KMS-11 (cell line): ENCODE data around the gene KCNH8.

Experiments
- H2AFZ ChIP-seq: fragments of 200-600 bp; sonication (generic); 2 replicates; pipeline ENCODE4 v1.6.1; 2016; ENCODE audit warnings: antibody characterized with exemption, mixed run types, low read depth
- H3K27ac ChIP-seq: fragments of 200-600 bp; sonication (generic); 2 replicates; pipeline ENCODE4 v1.6.1; 2016; ENCODE audit warnings: mild to moderate bottlenecking, mixed run types
- H3K27me3 ChIP-seq: fragments of 200-600 bp; sonication (generic); 2 replicates; pipeline ENCODE4 v1.6.1; 2017; ENCODE audit warnings: mild to moderate bottlenecking, low read depth, mixed run types, moderate library complexity; ENCODE audit not compliant: insufficient read depth
- H3K36me3 ChIP-seq: fragments of 200-600 bp; sonication (generic); 2 replicates; pipeline ENCODE4 v1.6.1; 2017; ENCODE audit warnings: mild to moderate bottlenecking, mixed run types; ENCODE audit not compliant: insufficient read depth
- H3K4me1 ChIP-seq: fragments of 200-600 bp; sonication (generic); 2 replicates; pipeline ENCODE4 v1.6.1; 2016; ENCODE audit warnings: mild to moderate bottlenecking, low read depth, mixed run types; ENCODE audit not compliant: poor library complexity, severe bottlenecking
- H3K4me2 ChIP-seq: fragments of 200-600 bp; sonication (generic); 2 replicates; pipeline ENCODE4 v1.7.0; 2016; ENCODE audit warnings: mild to moderate bottlenecking, mixed run types
- H3K4me3 ChIP-seq: fragments of 200-600 bp; sonication (generic); IDR thresholded peaks from 2 replicates; pipeline ENCODE4 v1.6.1; 2017; ENCODE audit warnings: low read depth, low read length, mixed read lengths; ENCODE audit not compliant: insufficient read depth
- H3K79me2 ChIP-seq: fragments of 200-600 bp; sonication (generic); 2 replicates; pipeline ENCODE4 v1.6.1; 2016; ENCODE audit warnings: low read depth, mixed run types; ENCODE audit not compliant: insufficient read depth
- H3K9ac ChIP-seq: fragments of 200-600 bp; sonication (generic); 2 replicates; pipeline ENCODE4 v1.6.1; 2016; ENCODE audit warnings: mild to moderate bottlenecking, mixed run types
- H4K20me1 ChIP-seq: fragments of 200-600 bp; sonication (generic); 2 replicates; pipeline ENCODE4 v1.6.1; 2016; ENCODE audit warnings: mild to moderate bottlenecking, mixed run types; ENCODE audit not compliant: insufficient read depth
- CTCF ChIP-seq: fragments of 200-600 bp; sonication (generic); conservative IDR thresholded peaks from 2 replicates; pipeline ENCODE4 v1.6.1; 2017; ENCODE audit warnings: low read depth, mild to moderate bottlenecking, antibody characterized with exemption, low read length, moderate library complexity, mixed read lengths

The KCNH8 gene

GRCh38 chr3:19106307-19106706 lies 42.0 kb upstream of the KCNH8 start:
- Histone ChIP-seq H3K79me2 (no peaks in the 10 kb centered on the region), H3K27ac (no peak overlapping the region), H3K36me3 (no peaks in the 10 kb centered on the region), H4K20me1 (no peaks in the 10 kb centered on the region), H3K9ac (no peak overlapping the region), H2AFZ (no peak overlapping the region), H3K4me3 (no peak overlapping the region), H3K4me1 (no peaks in the 10 kb centered on the region), H3K4me2 (no peak overlapping the region), H3K27me3 (no peaks in the 10 kb centered on the region)
- no peak for TF ChIP-seq CTCF

GRCh38 chr3:19107719-19108118 lies 40.6 kb upstream of the KCNH8 start:
- no peak overlapping the region for H3K27ac ChIP-seq
- H4K20me1 ChIP-seq, result no peaks in the 10 kb centered on the region
- no peaks in the 10 kb centered on the region for H3K4me1 ChIP-seq
- no peak overlapping the region for H3K9ac ChIP-seq
- no peak for TF ChIP-seq CTCF
- H3K79me2 ChIP-seq, result no peaks in the 10 kb centered on the region
- no peak overlapping the region for H2AFZ ChIP-seq
- no peaks in the 10 kb centered on the region for H3K27me3 ChIP-seq
- no peaks in the 10 kb centered on the region for H3K36me3 ChIP-seq
- no peak overlapping the region for H3K4me2 ChIP-seq
- H3K4me3 ChIP-seq, result no peak overlapping the region

- TF ChIP-seq CTCF, result no peak
- no peaks in the 10 kb centered on the region for H4K20me1 ChIP-seq
Measured at GRCh38 chr3:19110335-19110895, 37.9 kb upstream of the KCNH8 start.

GRCh38 chr3:19114461-19114860 lies 33.8 kb upstream of the KCNH8 start:
- Histone ChIP-seq H4K20me1 (no peaks in the 10 kb centered on the region), H3K27me3 (no peaks in the 10 kb centered on the region), H3K79me2 (no peaks in the 10 kb centered on the region), H3K9ac (no peak overlapping the region), H3K4me3 (no peak overlapping the region), H3K4me1 (no peaks in the 10 kb centered on the region), H3K36me3 (no peaks in the 10 kb centered on the region), H3K27ac (no peak overlapping the region), H3K4me2 (no peak overlapping the region), H2AFZ (no peak overlapping the region)
- TF ChIP-seq CTCF, result no peak

More at GRCh38 chr3:19110335-19110895, 37.9 kb upstream of the KCNH8 start:
- no peak overlapping the region for H3K9ac ChIP-seq
- H3K79me2 ChIP-seq, result no peaks in the 10 kb centered on the region
- no peak overlapping the region for H2AFZ ChIP-seq
- H3K36me3 ChIP-seq, result no peaks in the 10 kb centered on the region
- no peak overlapping the region for H3K27ac ChIP-seq
- no peak overlapping the region for H3K4me3 ChIP-seq
- H3K4me2 ChIP-seq, result no peak overlapping the region
- H3K27me3 ChIP-seq, result no peaks in the 10 kb centered on the region
- H3K4me1 ChIP-seq, result no peaks in the 10 kb centered on the region
